Endodermal cell (in vitro differentiated cells): ENCODE results near the gene MEF2A. TPM values are rescaled to one million over a fixed set of nuclear protein-coding genes. Genes with fewer than 3 reads are reported as not detected.

Experiments used
- DNase-seq: peaks from one replicate; pipeline ENCODE4 v3.0.0-alpha.2; 2017
- H3K27ac ChIP-seq: 2 replicates; pipeline ENCODE4 v1.5.1; 2013; ENCODE audit warnings: mild to moderate bottlenecking, low read depth, low read length, moderate library complexity
- H3K27me3 ChIP-seq: 2 replicates; pipeline ENCODE4 v1.6.1; 2013; ENCODE audit warnings: mild to moderate bottlenecking, low read length, moderate library complexity; ENCODE audit not compliant: insufficient read depth, control insufficient read depth, poor library complexity, severe bottlenecking
- H3K36me3 ChIP-seq: 2 replicates; pipeline ENCODE4 v1.7.0; 2013; ENCODE audit warnings: mild to moderate bottlenecking, low read length, moderate library complexity; ENCODE audit not compliant: control insufficient read depth, insufficient read depth
- H3K4me1 ChIP-seq: one replicate; pipeline ENCODE4 v1.7.0; 2013; ENCODE audit warnings: low read length; ENCODE audit not compliant: control insufficient read depth, insufficient read depth
- H3K4me3 ChIP-seq: 2 replicates; pipeline ENCODE4 v1.5.1; 2013; ENCODE audit warnings: mild to moderate bottlenecking, low read length, moderate library complexity
- H3K9ac ChIP-seq: 2 replicates; pipeline ENCODE4 v1.6.1; 2013; ENCODE audit warnings: mild to moderate bottlenecking, low read length, moderate library complexity; ENCODE audit not compliant: poor library complexity, severe bottlenecking; ENCODE audit errors: extremely low read depth
- H3K9me3 ChIP-seq: 2 replicates; pipeline ENCODE4 v1.6.1; 2013; ENCODE audit warnings: mild to moderate bottlenecking, low read length, moderate library complexity; ENCODE audit not compliant: control insufficient read depth
- H3K27ac Mint-ChIP-seq: 2 replicates; pipeline ENCODE4 v1.8.0; 2020; ENCODE audit warnings: mixed read lengths
- H3K27me3 Mint-ChIP-seq: 2 replicates; pipeline ENCODE4 v1.8.0; 2021; ENCODE audit warnings: mild to moderate bottlenecking, mixed read lengths; ENCODE audit not compliant: insufficient read depth
- H3K36me3 Mint-ChIP-seq: 2 replicates; pipeline ENCODE4 v1.8.0; 2020; ENCODE audit warnings: low read depth, mixed read lengths
- H3K4me1 Mint-ChIP-seq: 2 replicates; pipeline ENCODE4 v1.8.0; 2020; ENCODE audit warnings: mixed read lengths
- H3K4me3 Mint-ChIP-seq: 2 replicates; pipeline ENCODE4 v1.8.0; 2020; ENCODE audit warnings: mild to moderate bottlenecking, moderate library complexity, mixed read lengths
- H3K9me3 Mint-ChIP-seq: 2 replicates; pipeline ENCODE4 v1.8.0; 2020; ENCODE audit warnings: mild to moderate bottlenecking, mixed read lengths
- CTCF ChIP-seq: fragments of 200-600 bp; sonication (generic); conservative IDR thresholded peaks from 2 replicates; pipeline ENCODE4 v1.5.0; 2021; ENCODE audit warnings: antibody characterized with exemption, mild to moderate bottlenecking
- WGBS, 2 experiments: methylation state at CpG; one replicate each; pipeline versions ENCODE4 v1.1.5 to v1.1.7; 2013; ENCODE audit warnings: missing lambda C conversion rate in 2 of 2, mixed read lengths in 1 of 2; ENCODE audit not compliant: insufficient coverage in 1 of 2, insufficient read length in 1 of 2; 5-methylcytosine and 5-hydroxymethylcytosine counted together
- total RNA-seq, 2 donors: library from RNA; stranded (reverse); fragmentation: NEBNext Ultra II Directional in 1 of 2; extraction: Animal tissue kit (Norgen Biotek cat#: 25700) in 1 of 2; gene quantifications; 2 replicates in 1 of 2; 3 replicates in 1 of 2; pipeline ENCODE4 v1.2.1, GENCODE V29; 2021

The MEF2A gene
- total RNA-seq, 2 donors from 2014 or later = 23.5 to 28.6 TPM

- TF ChIP-seq CTCF = no peak
- peaks cover 34% of the 10 kb centered on the region for H3K36me3 Mint-ChIP-seq
- H3K27ac ChIP-seq = no peak overlapping the region
Measured at GRCh38 chr15:99621767-99622166, 56.0 kb downstream of the MEF2A start.

GRCh38 chr15:99628374-99629001 lies 62.7 kb downstream of the MEF2A start:
- Histone ChIP-seq H3K9ac (no peak overlapping the region), H3K27ac (no peak overlapping the region), H3K27me3 (no peaks in the 10 kb centered on the region), H3K4me1 (no peaks in the 10 kb centered on the region), H3K9me3 (peaks cover 24% of the 10 kb centered on the region), H3K36me3 (peaks cover 8% of the 10 kb centered on the region), H3K4me3 (peak overlapping the region; percentile 34)
- H3K9me3 Mint-ChIP-seq = peaks cover 31% of the 10 kb centered on the region
- TF ChIP-seq CTCF = no peak
- H3K27ac Mint-ChIP-seq = no peak overlapping the region
- no peak for DNase-seq
- no peaks in the 10 kb centered on the region for H3K27me3 Mint-ChIP-seq
- peaks cover 39% of the 10 kb centered on the region for H3K36me3 Mint-ChIP-seq
- no peak overlapping the region for H3K4me3 Mint-ChIP-seq
- peaks cover 25% of the 10 kb centered on the region for H3K4me1 Mint-ChIP-seq

More at GRCh38 chr15:99621767-99622166, 56.0 kb downstream of the MEF2A start:
- Mint-ChIP-seq H3K4me1 (peaks cover 23% of the 10 kb centered on the region), H3K4me3 (no peak overlapping the region), H3K27ac (no peak overlapping the region), H3K9me3 (peaks cover 27% of the 10 kb centered on the region), H3K27me3 (no peaks in the 10 kb centered on the region)
- H3K36me3 ChIP-seq = peaks cover 11% of the 10 kb centered on the region
- H3K27me3 ChIP-seq = no peaks in the 10 kb centered on the region
- no peak overlapping the region for H3K9ac ChIP-seq
- H3K9me3 ChIP-seq = peaks cover 24% of the 10 kb centered on the region
- H3K4me1 ChIP-seq = peaks cover 9% of the 10 kb centered on the region
- DNase-seq = no peak
- H3K4me3 ChIP-seq = no peak overlapping the region

GRCh38 chr15:99630607-99631131 lies 64.9 kb downstream of the MEF2A start:
- peaks cover 9% of the 10 kb centered on the region for H3K9me3 ChIP-seq
- H3K9ac ChIP-seq = no peak overlapping the region
- H3K36me3 ChIP-seq = peaks cover 14% of the 10 kb centered on the region
- Mint-ChIP-seq H3K27me3 (no peaks in the 10 kb centered on the region), H3K36me3 (peaks cover 40% of the 10 kb centered on the region), H3K4me3 (no peak overlapping the region), H3K27ac (no peak overlapping the region), H3K9me3 (peaks cover 23% of the 10 kb centered on the region), H3K4me1 (peaks cover 25% of the 10 kb centered on the region)
- TF ChIP-seq CTCF = no peak
- no peaks in the 10 kb centered on the region for H3K4me1 ChIP-seq
- DNase-seq = no peak
- no peak overlapping the region for H3K27ac ChIP-seq
- H3K27me3 ChIP-seq = no peaks in the 10 kb centered on the region
- WGBS, 2 experiments = 93 to 100% methylated on average over 2 to 7 of the region's 7 CpGs
- no peak overlapping the region for H3K4me3 ChIP-seq
